Stimulated activated CD8-positive, alpha-beta memory T cell treated with anti-CD3 and anti-CD28 coated beads, Interleukin-15, amount 100 ng/mL, for 4 hours (primary cell): Measurements from ENCODE around the gene TTC39A.

Experiments used
- DNase-seq, 2 donors: peaks; one replicate each; pipeline ENCODE4 v3.0.0-alpha.2; 2020; ENCODE audit warnings: low read depth in 2 of 2

TTC39A gene

GRCh38 chr1:51330331-51331201 lies at the start of gene TTC39A:
TTC39A (minus strand) TSS chr1:51330562; CDS start chr1:51330477, 85 bp downstream.
- DNase-seq: no peak

- no peak for DNase-seq
Observed at GRCh38 chr1:51378871-51379270, 48.5 kb upstream of the TTC39A start.

GRCh38 chr1:51373898-51374297 lies 43.5 kb upstream of the TTC39A start:
- DNase-seq: no peak

- no peak for DNase-seq
Observed at GRCh38 chr1:51372561-51372960, 42.2 kb upstream of the TTC39A start.

- no peak for DNase-seq
Observed at GRCh38 chr1:51369171-51369570, 38.8 kb upstream of the TTC39A start.

GRCh38 chr1:51365774-51366173 lies 35.4 kb upstream of the TTC39A start:
- DNase-seq: no peak

GRCh38 chr1:51359879-51360278 lies 29.5 kb upstream of the TTC39A start:
- DNase-seq: no peak

GRCh38 chr1:51355382-51355781 lies 25.0 kb upstream of the TTC39A start:
- DNase-seq: no peak

- DNase-seq: no peak
Observed at GRCh38 chr1:51354416-51354815, 24.1 kb upstream of the TTC39A start.

GRCh38 chr1:51351907-51352306 lies 21.5 kb upstream of the TTC39A start:
- no peak for DNase-seq

- no peak for DNase-seq
Observed at GRCh38 chr1:51349862-51350261, 19.5 kb upstream of the TTC39A start.

- no peak for DNase-seq
Observed at GRCh38 chr1:51348147-51348527, 17.8 kb upstream of the TTC39A start.

- no peak for DNase-seq
Observed at GRCh38 chr1:51347398-51348146, 17.2 kb upstream of the TTC39A start.

- no peak for DNase-seq
Observed at GRCh38 chr1:51346086-51346942, 16.0 kb upstream of the TTC39A start.

GRCh38 chr1:51345300-51345687 lies 14.9 kb upstream of the TTC39A start:
- no peak for DNase-seq

- no peak for DNase-seq
Observed at GRCh38 chr1:51344602-51345299, 14.4 kb upstream of the TTC39A start.

- DNase-seq: no peak
Observed at GRCh38 chr1:51344276-51344601, 13.9 kb upstream of the TTC39A start.

- DNase-seq: no peak
Observed at GRCh38 chr1:51343624-51344023, 13.3 kb upstream of the TTC39A start.

GRCh38 chr1:51342591-51343206 lies 12.3 kb upstream of the TTC39A start:
- no peak for DNase-seq

- DNase-seq: no peak
Observed at GRCh38 chr1:51341876-51342496, 11.6 kb upstream of the TTC39A start.

GRCh38 chr1:51340380-51340779 lies 10.0 kb upstream of the TTC39A start:
- DNase-seq: no peak
